Upper lobe of left lung (tissue), 4 donors: ENCODE data around the gene ATP10A.

ENCODE experiments used
- CTCF ChIP-seq, 6 experiments: fragments of 450-650 bp in 4 of 6; fragments of 200-600 bp in 2 of 6; sonication (generic) in 2 of 6; IDR thresholded peaks; one replicate each; pipeline ENCODE4 v1.5.1; 2016 to 2019; ENCODE audit warnings: antibody characterized with exemption in 6 of 6
- EP300 ChIP-seq, 4 donors: sonication (generic); formaldehyde crosslinking; IDR thresholded peaks; one replicate each; pipeline ENCODE4 v1.5.1; 2017; ENCODE audit warnings: antibody characterized with exemption in 4 of 4, control low read depth in 2 of 4
- POLR2A ChIP-seq, 4 donors: fragments of 450-650 bp; IDR thresholded peaks; one replicate each; pipeline ENCODE4 v1.5.1; 2016 to 2017; ENCODE audit warnings: antibody characterized with exemption in 4 of 4, mild to moderate bottlenecking in 2 of 4
- POLR2AphosphoS5 ChIP-seq, 2 donors: sonication (generic); formaldehyde crosslinking; IDR thresholded peaks; one replicate each; pipeline ENCODE4 v1.5.1; 2017; ENCODE audit warnings: antibody characterized with exemption in 2 of 2

GRCh38 chr15:25848784-25849156 lies 14.4 kb downstream of the ATP10A start:
- TF ChIP-seq CTCF (IDR thresholded peaks at IDR 0.05) (no peak), POLR2A (IDR thresholded peaks at IDR 0.05) (no peak), EP300 (IDR thresholded peaks at IDR 0.05) (no peak), POLR2AphosphoS5 (IDR thresholded peaks at IDR 0.05) (no peak)
